ENCODE results near the gene GAL3ST1. TPM values are rescaled to one million over a fixed set of nuclear protein-coding genes. Genes with fewer than 3 reads are reported as not detected.
"Not testable (repeated sequence)": the region's sequence is repeated elsewhere in the genome, so short reads cannot be mapped to it uniquely, and the experiment has no call there.

Gene GAL3ST1
- polyA plus RNA-seq, 1 experiment: 0.06 TPM

- Histone ChIP-seq H3K9me3 (ENCODE audit: control insufficient read depth, insufficient read depth, low read length) (no peaks in the 10 kb centered on the region), H3K4me3 (ENCODE audit: low read depth, low read length) (no peak overlapping the region), H3K27ac (ENCODE audit: low read depth, low read length) (no peak overlapping the region), H3K27me3 (ENCODE audit: control insufficient read depth, insufficient read depth, low read length) (peaks cover 17% of the 10 kb centered on the region)
- no peak for TF ChIP-seq CTCF (IDR thresholded peaks at IDR 0.05; ENCODE audit: low read depth, low read length)
- DNase-seq (ENCODE audit: low read depth, low spot score): no peak
- ChIA-PET CTCF (no interaction called here), POLR2A (interaction anchor here (0.6 kb wide), 1 partner anchor 72 kb away, joined by 3 read pairs; no protein-coding TSS in a partner anchor)
These were observed 12.9 kb downstream of the GAL3ST1 start for GRCh38 chr22:30561402-30562189.

GRCh38 chr22:30560643-30561202 is 13.7 kb downstream of the GAL3ST1 start:
- H3K27ac ChIP-seq (ENCODE audit: low read depth, low read length); H3K9me3 ChIP-seq (ENCODE audit: control insufficient read depth, insufficient read depth, low read length); POLR2A ChIA-PET; DNase-seq (ENCODE audit: low read depth, low spot score); H3K4me3 ChIP-seq (ENCODE audit: low read depth, low read length); CTCF ChIA-PET: not testable (repeated sequence)
- H3K27me3 ChIP-seq (ENCODE audit: control insufficient read depth, insufficient read depth, low read length): peaks cover 10% of the 10 kb centered on the region

- Histone ChIP-seq H3K27me3 (ENCODE audit: control insufficient read depth, insufficient read depth, low read length) (peaks cover 8% of the 10 kb centered on the region), H3K27ac (ENCODE audit: low read depth, low read length) (no peak overlapping the region), H3K4me3 (ENCODE audit: low read depth, low read length) (no peak overlapping the region), H3K9me3 (ENCODE audit: control insufficient read depth, insufficient read depth, low read length) (peaks cover 4% of the 10 kb centered on the region; the same call in 1 of the 2 replicates)
- POLR2A ChIA-PET: no interaction called here
- no peak for DNase-seq (ENCODE audit: low read depth, low spot score)
- no peak for TF ChIP-seq CTCF (IDR thresholded peaks at IDR 0.05; ENCODE audit: low read depth, low read length)
- CTCF ChIA-PET: no interaction called here
These were observed 14.6 kb downstream of the GAL3ST1 start for GRCh38 chr22:30559889-30560288.

- H3K9me3 ChIP-seq (ENCODE audit: control insufficient read depth, insufficient read depth, low read length): peaks cover 4% of the 10 kb centered on the region; the same call in 1 of the 2 replicates
- ChIA-PET POLR2A (no interaction called here), CTCF (interaction anchor here (0.8 kb wide), 1 partner anchor 72 kb away, joined by 3 read pairs; no protein-coding TSS in a partner anchor)
- peaks cover 13% of the 10 kb centered on the region for H3K27me3 ChIP-seq (ENCODE audit: control insufficient read depth, insufficient read depth, low read length)
- TF ChIP-seq CTCF (IDR thresholded peaks at IDR 0.05; ENCODE audit: low read depth, low read length): no peak
- no peak for DNase-seq (ENCODE audit: low read depth, low spot score)
- H3K4me3 ChIP-seq (ENCODE audit: low read depth, low read length): no peak overlapping the region
- H3K27ac ChIP-seq (ENCODE audit: low read depth, low read length): no peak overlapping the region
These were observed 17.2 kb downstream of the GAL3ST1 start for GRCh38 chr22:30557243-30557642.

GRCh38 chr22:30556388-30556787 is 18.1 kb downstream of the GAL3ST1 start:
- Histone ChIP-seq H3K27ac (ENCODE audit: low read depth, low read length) (no peak overlapping the region), H3K4me3 (ENCODE audit: low read depth, low read length) (no peak overlapping the region), H3K9me3 (ENCODE audit: control insufficient read depth, insufficient read depth, low read length) (peaks cover 4% of the 10 kb centered on the region; the same call in 1 of the 2 replicates), H3K27me3 (ENCODE audit: control insufficient read depth, insufficient read depth, low read length) (peaks cover 8% of the 10 kb centered on the region)
- CTCF ChIA-PET: no interaction called here
- TF ChIP-seq CTCF (IDR thresholded peaks at IDR 0.05; ENCODE audit: low read depth, low read length): no peak
- DNase-seq (ENCODE audit: low read depth, low spot score): no peak
- POLR2A ChIA-PET: no interaction called here

All from AG04450 (cell line).